Heart left ventricle (tissue), 13 donors: ENCODE results near the gene CFAP45.

Experiments
- CTCF ChIP-seq, 12 donors: fragments of 200-600 bp; sonication (generic) in 4 of 12; IDR thresholded peaks; one replicate each; pipeline versions ENCODE4 v1.5.0 to v1.8.0; 2018 to 2022; ENCODE audit warnings: antibody characterized with exemption in 12 of 12, mild to moderate bottlenecking in 5 of 12
- POLR2A ChIP-seq, 2 donors: fragments of 450-650 bp; IDR thresholded peaks; one replicate each; pipeline ENCODE4 v1.6.1; 2017; ENCODE audit warnings: antibody characterized with exemption in 2 of 2, mild to moderate bottlenecking in 2 of 2, moderate library complexity in 2 of 2
- donor health status: ischemic (EF 13 %, LVEDD 7.1; RV severe dilation, severe dysfunction).
- donor health status: DM: no; HTN: yes; CAD: no.
- donor health status: DM: no; HTN: no; CAD: no.
- donor health status: ischemic (EF 25% LVEDD 6.9; RV normal size, moderate dysfunction).
- donor health status: ischemic (EF 25% LVEDD 5.7; RV mildly dilated, moderate dysfunction).
- donor health status: ischemic (EF 35%, LVEDD 5.7; RV mildly dilated, moderate dysfunction).
- donor health status: nonischemic (EF 11% LVEDD 7.7; RV severe dilation, severe dysfunction).
- donor health status: DM: yes; HTN: yes; CAD: no.
- donor health status: PGD.
- donor health status: ischemic (EF 29% LVEDD 5.4; RV normal size, mild dysfunction).
- donor health status: nonischemic (EF 23%, LVEDD 6.1; RV moderate dilation, normal function).

GRCh38 chr1:159855709-159856108, 44.3 kb downstream of the CFAP45 start:
- TF ChIP-seq CTCF (IDR thresholded peaks at IDR 0.05) (no peak), POLR2A (IDR thresholded peaks at IDR 0.05) (no peak)
